GM21447 (cell line): ENCODE data around the gene MAGEA1.
"Not testable (repeated sequence)": the region's sequence is repeated elsewhere in the genome, so short reads cannot be mapped to it uniquely, and the experiment has no call there.

Experiments
- ATAC-seq: cut with Tn5 transposase; IDR thresholded peaks from one replicate; pipeline ENCODE4 v1.9.1; 2021; ENCODE audit not compliant: unreplicated experiment

The MAGEA1 gene

GRCh38 chrX:153179131-153179530, at the start of gene MAGEA1:
MAGEA1 (plus strand) TSS chrX:153179284; CDS start chrX:153182390, 3,106 bp downstream.
- ATAC-seq, result no peak

- ATAC-seq, result not testable (repeated sequence)
These were observed 46.2 kb upstream of the MAGEA1 start for GRCh38 chrX:153132924-153133323.

DNA sequence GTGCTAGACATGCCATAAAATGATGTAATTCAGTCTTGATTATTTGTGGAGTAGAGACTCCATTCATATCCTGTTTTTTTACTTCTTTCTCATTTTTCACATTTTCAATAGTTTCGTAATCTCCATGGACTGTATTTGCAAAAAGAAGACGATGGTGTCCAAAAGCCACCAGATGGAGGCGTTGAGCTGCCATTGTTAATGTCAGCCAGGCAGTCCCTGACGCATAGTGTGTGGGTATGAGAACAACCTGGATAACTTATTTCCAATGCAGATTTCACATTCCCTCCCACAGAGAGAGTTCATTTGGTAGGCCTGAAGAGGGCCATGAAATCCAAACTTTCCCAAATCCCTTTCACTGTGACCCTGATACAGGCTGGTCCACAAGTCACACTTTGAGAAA, 40.0 kb upstream of the MAGEA1 start:
- not testable (repeated sequence) for ATAC-seq

DNA sequence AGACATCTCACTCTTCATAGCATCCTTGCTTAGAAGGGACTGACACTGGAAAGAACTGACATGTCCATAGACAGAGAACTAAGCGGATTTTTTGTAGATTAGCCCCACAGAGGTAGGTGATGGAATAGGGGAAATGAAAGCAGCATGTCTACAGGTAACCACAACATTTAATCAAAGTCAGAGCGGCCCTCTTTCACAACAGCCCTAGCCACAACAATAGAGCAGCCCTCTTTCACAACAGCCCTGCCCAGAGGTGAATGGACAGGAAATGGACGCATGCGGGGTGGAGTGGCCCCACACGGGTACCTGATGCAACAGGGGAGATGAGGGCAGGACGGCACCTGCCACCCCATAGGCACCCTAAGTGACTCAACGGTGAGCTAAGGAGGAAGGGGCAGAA, 32.8 kb upstream of the MAGEA1 start:
- not testable (repeated sequence) for ATAC-seq

DNA sequence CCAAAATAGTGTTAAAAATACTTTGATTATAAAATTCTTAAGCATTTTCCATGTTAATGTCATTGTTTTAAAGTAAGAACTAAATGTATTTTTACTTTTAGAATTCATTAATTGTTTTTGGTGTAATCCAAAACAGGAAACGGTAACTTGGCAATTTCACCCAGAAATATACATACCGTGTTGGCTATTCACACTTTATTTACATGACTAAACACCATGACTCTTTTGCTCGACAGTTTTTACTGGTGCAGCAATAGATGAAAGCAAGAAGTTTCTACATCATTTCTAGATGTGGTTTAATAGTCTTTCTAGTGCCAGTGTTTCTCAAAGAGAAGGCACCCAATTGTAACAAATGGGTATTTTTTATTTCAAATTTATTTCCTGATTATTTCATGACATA, 25.6 kb upstream of the MAGEA1 start:
- no peak for ATAC-seq

GRCh38 chrX:153157450-153157849, 21.6 kb upstream of the MAGEA1 start:
- no peak for ATAC-seq

DNA sequence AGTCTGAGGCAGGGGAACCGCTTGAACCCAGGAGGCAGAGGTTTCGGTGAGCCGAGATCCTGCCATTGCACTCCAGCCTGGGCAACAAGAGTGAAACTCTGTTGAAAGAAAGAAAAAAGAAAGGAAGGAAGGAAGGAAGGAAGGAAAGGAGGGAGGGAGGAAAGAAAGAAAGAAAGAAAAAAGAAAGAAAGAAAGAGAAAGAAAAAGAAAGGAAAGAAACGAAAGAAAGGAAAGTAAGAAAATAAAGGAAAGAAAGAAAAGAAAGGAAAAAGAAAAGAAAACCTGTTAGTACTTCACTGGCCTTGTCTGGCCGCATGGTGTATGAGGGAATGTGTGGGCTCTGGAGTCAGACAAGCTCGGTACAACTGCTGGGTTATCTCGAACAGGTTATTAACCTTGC, 20.8 kb upstream of the MAGEA1 start:
- ATAC-seq, result no peak

DNA sequence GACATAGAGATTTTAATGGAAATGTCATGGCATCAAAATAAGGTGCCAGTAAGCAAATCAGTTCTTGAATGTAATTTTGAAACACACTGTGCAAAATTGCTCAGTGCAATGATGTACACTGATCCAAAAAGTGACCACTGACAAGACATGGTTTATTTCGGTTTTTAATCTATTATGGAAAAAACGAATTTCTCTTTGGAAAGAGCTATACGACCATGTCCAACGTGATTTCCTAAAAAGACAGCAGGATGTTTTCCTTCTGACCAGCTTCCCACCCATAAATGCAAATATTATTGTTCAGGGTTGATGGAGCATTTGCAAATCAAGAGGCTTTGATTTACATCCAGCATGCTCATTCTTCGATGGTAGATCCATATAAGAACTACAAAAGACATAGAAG, 17.1 kb upstream of the MAGEA1 start:
- no peak for ATAC-seq

DNA sequence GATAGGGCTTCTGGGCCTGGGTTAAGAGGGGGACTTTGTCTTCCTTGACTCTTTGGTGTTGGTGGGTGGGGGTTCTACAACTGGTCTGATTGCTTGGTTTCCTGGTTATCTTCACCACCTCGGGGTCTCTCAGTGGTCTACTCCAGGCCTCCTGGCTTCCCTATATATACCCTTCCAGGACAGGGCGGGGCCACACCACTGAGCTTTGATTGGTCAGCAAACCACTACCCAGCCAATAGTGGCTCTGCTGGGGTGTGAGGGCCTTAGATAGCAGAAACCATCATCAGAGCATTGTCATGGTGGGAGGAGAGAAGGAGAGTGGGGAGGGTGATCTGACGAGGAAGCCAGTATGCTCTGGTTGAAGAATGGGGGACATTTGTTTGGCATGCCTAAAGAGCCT, 14.4 kb upstream of the MAGEA1 start:
- ATAC-seq, result no peak

DNA sequence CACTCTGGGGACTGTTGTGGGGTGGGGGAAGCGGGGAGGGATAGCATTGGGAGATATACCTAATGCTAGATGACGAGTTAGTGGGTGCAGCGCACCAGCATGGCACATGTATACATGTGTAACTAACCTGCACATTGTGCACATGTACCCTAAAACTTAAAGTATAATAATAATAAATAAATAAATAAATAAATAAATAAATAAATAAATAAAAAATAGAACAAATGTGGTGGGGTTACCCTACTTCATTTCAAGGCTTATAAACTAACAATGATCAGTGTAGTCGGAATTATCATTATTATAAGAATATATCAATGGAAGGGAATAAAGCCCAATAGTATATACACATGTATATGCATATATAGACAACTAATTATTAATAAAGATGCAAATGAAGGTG, 10.7 kb upstream of the MAGEA1 start:
- not testable (repeated sequence) for ATAC-seq

DNA sequence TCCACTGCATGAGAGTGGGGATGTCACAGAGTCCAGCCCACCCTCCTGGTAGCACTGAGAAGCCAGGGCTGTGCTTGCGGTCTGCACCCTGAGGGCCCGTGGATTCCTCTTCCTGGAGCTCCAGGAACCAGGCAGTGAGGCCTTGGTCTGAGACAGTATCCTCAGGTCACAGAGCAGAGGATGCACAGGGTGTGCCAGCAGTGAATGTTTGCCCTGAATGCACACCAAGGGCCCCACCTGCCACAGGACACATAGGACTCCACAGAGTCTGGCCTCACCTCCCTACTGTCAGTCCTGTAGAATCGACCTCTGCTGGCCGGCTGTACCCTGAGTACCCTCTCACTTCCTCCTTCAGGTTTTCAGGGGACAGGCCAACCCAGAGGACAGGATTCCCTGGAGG, 2.7 kb downstream of the MAGEA1 start:
- no peak for ATAC-seq

- no peak for ATAC-seq
These were observed 5.7 kb downstream of the MAGEA1 start for GRCh38 chrX:153184787-153185186.

GRCh38 chrX:153190381-153190780, 11.3 kb downstream of the MAGEA1 start:
- ATAC-seq, result no peak

- ATAC-seq, result no peak
These were observed 21.4 kb downstream of the MAGEA1 start for GRCh38 chrX:153200462-153200861.

DNA sequence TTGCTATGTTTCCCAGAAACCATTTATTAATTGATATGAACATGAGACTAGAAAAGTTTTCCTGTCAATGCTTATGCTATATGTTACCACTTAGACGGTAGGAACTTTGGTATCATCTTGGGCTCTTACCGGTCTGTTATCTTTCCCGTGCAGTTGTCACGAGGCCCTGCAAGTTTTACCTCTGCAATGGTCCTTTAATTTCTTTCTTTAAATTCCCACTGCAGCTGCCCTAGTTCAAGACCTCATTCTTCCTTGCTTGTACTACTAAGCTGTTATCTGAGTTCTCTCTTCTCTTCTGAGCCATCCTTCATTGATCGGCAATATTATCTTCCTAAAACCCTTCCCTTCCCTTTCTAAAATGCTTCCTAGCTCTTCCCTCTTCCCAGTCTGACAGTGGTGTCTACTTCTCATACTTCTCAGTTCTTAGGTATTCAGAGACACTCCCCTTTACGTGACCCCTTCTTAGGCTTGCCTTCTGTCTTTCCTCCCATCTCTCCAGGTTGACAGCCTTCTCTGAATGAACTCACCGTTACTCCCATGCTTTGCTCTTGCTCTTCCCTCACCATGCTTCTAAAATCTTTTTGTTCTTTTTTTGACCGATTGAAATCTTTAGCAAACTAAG, 27.5 kb downstream of the MAGEA1 start:
- ATAC-seq, result no peak

GRCh38 chrX:153209347-153209746, 30.3 kb downstream of the MAGEA1 start:
- ATAC-seq, result no peak

DNA sequence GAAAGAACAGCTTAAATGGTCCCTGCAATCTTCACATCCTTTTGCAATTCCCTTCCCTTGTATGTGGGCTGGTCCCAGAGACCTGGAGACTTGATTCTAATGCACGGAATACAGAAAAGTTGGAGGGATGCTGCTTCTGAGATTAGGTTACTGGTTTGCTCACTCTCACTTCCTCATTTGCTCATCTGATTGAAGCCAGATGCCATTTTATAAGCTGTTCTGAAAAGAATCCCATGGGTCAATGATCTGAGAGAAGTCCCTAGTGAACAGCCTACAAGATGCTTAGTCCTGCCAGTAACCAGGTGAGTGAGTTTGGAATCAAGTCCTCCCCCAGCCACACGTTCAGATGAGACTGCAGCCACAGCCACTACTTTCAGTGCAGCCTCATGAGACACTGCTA, 35.9 kb downstream of the MAGEA1 start:
- no peak for ATAC-seq

- no peak for ATAC-seq
These were observed 37.8 kb downstream of the MAGEA1 start for GRCh38 chrX:153216926-153217325.

GRCh38 chrX:153225438-153226098, 46.5 kb downstream of the MAGEA1 start:
- ATAC-seq, result no peak

DNA sequence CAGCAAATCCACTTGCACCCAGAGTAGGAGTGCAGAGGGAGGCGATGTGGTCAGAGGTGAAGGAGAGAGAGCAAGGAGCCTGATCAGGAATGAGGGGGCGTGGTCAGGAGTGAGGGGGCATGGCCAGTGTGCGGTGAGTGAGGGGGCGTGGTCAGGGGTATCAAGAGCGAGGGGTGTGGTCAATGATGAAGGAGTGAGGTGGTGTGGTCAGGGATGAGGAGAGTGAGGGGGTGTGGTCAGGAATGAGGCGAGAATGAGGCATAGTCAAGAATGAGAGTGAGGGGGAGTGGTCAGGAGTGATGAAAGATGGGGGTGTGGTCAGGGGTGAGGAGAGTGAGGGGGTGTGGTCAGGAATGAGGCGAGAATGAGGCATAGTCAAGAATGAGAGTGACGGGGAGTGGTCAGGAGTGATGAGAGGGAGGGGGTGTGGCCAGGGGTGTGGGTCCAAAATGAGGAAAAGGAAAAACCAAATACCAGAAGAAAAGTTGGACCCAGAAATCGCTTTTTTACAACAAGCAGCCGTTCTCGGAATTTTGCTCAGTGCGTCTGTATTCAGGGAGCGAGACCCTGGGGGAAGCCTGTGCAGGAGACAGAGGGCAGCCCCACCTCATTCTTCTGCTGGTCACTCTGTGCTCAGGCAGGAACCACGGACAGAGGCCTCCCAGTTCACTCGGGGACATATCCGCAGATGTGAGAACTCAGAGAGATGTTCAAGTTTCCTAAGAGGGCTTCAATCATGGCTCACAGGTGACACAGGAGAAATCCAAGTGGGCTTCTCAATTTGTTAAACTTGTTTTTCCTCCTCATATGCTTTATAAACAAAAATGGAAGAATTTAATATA, 47.5 kb downstream of the MAGEA1 start:
- no peak for ATAC-seq
